GM12874 (cell line): ENCODE data around the gene ZBTB20.

Experiments used
- TF ChIP-seq, protein P1 (sequence below): IDR thresholded peaks from 2 replicates; pipeline ENCODE4 v1.5.1; 2011; ENCODE audit warnings: low read depth, mild to moderate bottlenecking, control low read depth, low read length, moderate library complexity; ENCODE audit not compliant: insufficient read depth

The ZBTB20 gene

DNA sequence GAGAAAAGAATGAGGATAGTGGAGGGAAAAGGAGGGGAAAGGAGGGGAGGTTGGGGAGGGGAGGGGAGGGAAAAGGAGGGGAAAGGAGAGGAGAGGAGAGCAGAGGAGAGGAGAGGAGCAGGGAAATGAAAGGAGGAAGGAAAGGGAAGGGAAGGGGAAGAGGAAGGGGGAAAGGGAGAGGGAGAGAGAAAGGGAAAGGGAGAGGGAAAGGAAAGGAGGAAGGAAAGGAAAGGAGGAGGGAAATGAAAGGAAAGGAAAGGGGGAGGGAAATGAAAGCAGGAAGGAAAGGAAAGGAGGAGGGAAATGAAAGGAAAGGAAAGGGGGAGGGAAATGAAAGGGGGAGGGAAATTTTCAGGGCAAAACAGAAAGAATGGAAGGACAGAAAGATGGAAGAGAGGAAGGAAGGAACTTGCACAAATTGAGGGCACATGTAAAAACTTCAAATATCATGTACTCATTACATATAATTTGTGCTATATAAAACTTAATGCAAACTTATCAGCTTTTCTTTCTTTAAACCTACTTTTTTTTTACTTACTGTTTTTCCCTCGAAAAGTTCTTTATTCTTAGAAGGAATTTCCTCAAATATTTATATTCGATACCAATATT lies 148.0 kb downstream of the ZBTB20 start:
- TF ChIP-seq, protein P1, sequence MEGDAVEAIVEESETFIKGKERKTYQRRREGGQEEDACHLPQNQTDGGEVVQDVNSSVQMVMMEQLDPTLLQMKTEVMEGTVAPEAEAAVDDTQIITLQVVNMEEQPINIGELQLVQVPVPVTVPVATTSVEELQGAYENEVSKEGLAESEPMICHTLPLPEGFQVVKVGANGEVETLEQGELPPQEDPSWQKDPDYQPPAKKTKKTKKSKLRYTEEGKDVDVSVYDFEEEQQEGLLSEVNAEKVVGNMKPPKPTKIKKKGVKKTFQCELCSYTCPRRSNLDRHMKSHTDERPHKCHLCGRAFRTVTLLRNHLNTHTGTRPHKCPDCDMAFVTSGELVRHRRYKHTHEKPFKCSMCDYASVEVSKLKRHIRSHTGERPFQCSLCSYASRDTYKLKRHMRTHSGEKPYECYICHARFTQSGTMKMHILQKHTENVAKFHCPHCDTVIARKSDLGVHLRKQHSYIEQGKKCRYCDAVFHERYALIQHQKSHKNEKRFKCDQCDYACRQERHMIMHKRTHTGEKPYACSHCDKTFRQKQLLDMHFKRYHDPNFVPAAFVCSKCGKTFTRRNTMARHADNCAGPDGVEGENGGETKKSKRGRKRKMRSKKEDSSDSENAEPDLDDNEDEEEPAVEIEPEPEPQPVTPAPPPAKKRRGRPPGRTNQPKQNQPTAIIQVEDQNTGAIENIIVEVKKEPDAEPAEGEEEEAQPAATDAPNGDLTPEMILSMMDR: no peak

DNA sequence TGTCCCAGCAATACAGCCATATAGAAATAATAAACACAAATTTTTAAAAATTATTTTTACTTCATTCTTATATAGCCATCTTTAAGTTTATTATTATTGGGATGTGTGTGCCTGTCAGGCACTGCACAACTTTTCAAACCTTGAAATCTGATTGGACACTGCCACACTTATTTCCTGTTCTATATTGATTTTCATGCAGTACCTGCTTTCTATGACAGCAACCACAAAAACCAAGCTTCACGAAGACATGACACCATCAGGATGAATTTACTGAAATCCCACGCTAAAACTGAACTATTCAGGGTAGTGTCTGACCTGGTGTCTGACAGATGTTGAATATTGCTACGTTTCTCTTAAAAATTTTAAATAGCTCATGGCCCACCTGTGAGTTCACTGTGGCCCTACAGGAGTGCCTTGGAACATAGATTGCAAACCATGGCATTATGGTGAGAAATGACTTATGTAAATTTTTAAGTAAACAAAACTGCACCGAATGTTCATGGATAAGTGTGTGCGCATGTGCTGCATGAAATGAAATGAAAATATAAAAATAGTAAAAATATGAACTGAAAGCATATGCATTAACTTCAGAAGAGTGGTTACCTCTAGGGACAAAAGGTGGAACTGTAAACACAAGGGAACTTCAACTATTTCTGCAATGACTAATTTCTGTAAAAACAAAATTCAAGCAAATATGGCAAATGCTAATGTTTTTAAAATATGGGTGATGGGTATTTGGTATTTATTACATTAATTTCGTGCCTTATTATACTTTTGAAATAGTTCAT lies 152.3 kb downstream of the ZBTB20 start:
- TF ChIP-seq, protein P1: no peak

DNA sequence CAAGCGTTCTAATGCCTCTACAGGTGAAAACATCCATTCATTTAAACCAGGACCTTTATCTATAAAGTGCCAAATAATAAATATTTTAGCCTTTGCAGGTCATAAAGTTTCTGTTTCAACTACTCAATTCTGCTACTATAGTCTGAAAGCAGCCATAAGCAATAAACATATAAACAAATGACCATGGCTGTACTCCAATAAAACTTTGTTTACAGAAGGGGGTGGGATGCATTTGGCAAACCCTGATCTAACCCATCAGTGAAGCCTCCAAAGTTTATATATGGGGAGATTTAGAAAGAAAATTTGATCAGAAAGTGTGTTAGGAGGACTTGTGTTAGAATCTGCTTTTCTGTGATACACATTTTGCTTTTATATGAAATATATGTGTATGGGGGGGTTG lies 161.3 kb downstream of the ZBTB20 start:
- TF ChIP-seq, protein P1: no peak

DNA sequence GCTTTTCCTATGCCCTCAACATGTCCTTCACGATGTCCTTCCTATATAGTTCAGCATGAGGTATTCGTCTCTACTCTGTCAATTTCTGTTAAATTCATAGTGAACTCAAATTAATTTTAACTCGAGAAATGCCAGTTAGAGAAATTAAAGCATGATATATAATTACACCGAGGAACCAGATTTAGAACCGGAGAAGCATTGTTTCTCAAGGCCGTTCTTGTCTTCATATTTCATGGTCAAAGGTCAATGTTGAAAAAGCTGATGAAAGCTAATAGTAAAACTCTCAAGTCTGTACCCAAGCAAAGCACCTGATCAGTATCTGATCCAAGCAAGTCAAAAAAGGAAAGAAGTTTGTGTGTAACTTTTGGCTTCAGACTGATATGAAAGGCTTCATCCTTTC lies 163.8 kb downstream of the ZBTB20 start:
- TF ChIP-seq, protein P1: no peak

DNA sequence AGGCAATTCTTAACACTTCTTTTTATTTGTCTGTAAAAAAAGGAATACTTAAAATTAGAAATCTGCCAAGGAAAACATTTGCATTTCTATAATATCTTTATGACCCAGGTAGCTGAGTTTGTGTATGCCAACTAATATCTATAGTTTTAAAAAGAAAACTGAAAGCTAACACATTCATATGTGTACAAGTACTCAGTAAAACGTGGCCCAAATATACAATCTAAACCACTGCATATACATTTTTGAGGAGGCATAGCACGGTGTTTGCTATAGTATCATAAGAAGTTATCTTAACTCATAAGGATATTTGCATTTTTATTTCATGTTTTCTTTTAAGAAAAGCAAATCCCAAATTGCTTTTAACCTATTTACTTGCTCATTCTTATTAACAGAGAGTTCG lies 172.7 kb downstream of the ZBTB20 start:
- TF ChIP-seq, protein P1: no peak

DNA sequence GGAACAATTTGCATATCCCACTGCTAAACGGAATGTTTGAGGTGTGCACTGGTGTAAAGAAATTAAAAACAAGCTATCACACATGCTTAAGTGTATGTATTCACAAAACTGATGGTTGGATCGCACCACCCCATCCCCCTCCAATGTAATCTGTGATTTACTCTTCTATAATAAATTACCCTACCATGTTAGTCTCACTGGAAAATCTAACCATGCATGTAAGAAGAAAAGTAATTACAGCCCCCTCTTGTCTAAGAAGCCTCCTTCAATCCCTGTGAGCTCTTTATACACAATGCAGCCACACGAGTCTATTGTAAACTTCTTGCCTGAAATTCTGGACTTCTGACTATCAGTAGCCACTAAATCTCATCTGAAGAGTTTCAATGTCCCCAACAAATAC lies 173.6 kb downstream of the ZBTB20 start:
- TF ChIP-seq, protein P1: no peak

DNA sequence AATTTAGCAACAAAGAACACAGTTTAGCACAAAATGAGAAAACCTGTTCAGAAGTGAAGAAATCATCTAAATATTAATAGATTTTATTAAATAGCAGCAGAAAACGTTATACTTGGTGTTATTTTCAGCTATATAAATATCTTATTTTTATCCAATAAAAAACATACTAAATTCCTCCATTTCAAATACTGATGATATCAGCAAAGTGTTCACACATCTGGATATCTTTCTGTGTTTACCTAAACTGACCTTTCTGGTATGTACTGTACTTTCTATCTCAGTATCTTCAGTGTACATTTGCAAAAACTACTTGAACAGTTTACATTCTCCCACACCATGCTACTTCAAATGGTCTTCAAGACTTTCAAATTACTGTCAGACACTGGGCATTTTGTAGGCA lies 179.9 kb downstream of the ZBTB20 start:
- TF ChIP-seq, protein P1: no peak
